ENCODE data around the gene CDKL5.
A peak's percentile ranks its signal among the peaks of the same experiment; 100 is the strongest.
"Not testable (repeated sequence)": the region's sequence is repeated elsewhere in the genome, so short reads cannot be mapped to it uniquely, and the experiment has no call there.

The CDKL5 gene

DNA sequence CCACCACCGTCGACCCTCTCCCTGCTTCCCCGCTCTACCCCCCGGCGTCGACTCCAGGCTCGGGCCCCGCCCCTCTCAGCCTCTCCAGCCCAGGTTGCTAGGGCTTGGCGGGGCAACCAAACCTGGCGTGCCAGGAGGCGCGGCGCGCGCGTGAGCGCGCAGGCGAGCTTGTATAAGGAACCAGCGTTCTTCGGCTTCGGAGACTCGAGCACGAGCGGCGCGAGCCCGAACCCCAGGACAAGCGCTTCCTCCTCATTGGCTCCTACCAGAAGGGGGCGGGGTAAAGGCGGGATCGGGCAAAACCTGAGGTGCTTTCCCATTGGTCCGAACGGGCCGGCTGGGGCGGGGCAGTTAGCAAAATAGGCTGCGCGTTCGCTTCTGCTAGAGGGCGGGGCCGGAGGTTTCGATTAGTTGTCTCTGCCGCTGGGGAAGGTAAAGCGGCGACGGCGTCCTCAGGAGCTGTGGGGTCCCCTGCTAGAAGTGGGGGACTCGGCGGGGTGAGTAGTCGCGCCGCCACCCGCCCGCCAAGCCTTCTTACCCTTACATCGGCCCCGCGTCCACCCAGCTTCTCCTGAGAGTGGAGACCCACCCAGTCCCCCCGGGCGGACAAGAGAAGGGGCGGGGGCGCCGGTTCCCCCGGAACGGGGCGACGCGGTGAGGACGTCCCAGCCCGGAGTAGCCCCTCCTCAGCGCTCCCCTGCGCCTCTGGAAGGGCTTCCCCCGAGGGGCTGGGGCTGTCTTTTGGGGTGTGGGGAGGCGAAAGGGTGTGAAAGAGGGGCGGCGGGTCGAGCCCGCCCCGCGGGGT, at the start of gene CDKL5:
Gene CDKL5 (plus strand): TSS at position 410 of the 805 bp plus-strand sequence. CDS start 81,489 bp downstream, outside the sequence.
- DNase-seq: peak; percentile 96 to 97

DNA sequence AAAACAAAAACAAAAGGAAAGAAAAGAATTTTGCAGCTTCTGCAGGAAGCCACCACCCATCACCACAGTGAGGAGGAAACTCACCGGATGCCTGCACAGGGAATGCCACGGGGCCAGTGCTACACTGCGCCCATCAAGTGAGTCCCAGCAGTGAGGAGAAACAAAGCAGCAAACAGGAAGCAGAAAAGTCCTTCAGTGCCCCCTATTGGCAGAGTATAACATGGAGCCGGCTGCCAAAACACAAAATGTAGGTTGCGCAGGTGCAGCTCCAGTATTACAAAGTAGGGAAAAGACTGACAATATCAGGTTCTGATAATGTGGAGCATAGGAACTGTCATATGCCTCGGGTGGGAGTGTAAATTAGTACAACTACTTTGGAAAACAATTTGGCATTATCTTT, 47.6 kb upstream of the CDKL5 start:
- DNase-seq: peak; percentile 28 to 50

DNA sequence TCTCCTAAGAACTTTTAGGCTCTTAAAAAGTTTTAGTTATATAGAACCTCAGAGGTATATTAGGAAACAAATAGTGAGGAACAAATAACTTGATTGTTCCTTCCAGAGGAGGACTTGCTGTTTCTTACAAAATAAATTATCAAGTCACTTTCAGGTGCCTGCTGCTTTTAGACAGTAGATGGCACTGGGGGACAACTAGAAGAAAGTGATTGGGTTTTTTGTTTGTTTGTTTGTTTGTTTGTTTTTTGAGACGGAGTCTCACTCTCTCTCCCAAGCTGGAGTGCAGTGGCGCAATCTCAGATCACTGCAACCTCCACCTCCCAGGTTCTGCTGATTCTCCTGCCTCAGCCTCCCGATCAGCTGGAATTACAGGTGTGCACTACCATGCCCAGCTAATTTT, 35.4 kb upstream of the CDKL5 start:
- no peak for DNase-seq

DNA sequence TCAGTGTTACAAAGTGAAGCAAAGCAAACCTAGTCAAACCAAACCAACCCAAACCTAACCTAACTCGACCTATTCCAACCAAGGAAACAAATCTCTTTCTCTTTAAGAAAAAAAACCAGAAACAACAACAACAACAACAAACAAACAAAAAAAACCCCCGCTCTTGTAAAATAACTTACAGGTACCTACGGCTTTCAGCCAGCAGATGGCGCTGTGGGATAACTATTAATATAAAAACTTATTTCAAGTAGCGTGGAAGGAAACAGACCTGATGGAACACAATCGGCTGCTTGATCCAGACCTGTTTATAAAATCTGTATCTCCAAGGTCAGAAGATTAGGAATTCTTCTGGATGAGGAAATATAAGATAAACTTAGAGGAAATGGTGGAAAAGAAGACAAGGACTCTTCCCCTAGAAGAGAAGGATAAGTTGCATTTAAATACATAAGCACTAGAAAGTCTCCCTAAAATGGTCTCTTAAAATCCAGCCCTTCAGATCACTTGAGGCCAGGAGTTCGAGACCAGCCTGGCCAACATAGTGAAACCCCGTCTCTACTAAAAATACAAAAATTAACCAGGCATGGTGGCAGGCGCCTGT, 34.4 kb upstream of the CDKL5 start:
- peak; percentile 49 to 67 for DNase-seq

DNA sequence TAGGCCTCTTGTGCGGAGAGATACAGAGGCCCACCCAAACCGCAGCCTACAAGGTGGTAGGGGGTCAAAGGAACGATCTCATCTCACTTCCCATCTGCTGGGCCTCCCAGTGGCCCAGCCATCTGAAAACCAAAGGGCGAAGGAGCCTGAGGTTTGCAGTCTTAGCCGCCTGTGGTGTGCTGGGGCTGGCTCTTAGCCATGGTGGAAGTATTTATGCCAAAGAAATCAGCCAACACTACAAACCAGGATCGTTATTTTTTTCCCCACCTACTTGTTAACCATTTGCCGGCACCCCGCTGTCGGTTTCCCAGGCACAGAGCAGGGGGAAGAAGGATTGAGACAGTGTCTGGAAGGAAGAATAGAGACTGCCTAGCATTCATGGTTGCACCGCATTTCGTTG, 30.9 kb upstream of the CDKL5 start:
- no peak for DNase-seq

DNA sequence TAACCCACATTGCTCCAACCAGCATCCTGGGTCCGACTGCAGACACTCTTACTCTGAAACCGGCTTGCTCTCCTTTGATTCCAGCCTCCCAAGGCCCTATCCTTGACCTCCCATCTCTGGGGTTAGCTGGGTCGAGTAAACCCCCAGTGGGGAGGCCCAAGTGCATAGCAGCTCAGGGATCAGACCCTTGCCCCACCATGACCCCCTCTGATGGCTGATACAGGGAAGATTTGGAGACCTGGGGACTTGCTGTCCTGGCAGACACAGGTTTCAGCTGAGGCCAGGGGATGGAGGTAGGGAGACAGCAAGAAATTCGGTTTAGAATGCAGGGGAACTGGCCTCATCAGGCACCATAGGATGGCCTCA, 23.6 kb upstream of the CDKL5 start:
- no peak for DNase-seq

DNA sequence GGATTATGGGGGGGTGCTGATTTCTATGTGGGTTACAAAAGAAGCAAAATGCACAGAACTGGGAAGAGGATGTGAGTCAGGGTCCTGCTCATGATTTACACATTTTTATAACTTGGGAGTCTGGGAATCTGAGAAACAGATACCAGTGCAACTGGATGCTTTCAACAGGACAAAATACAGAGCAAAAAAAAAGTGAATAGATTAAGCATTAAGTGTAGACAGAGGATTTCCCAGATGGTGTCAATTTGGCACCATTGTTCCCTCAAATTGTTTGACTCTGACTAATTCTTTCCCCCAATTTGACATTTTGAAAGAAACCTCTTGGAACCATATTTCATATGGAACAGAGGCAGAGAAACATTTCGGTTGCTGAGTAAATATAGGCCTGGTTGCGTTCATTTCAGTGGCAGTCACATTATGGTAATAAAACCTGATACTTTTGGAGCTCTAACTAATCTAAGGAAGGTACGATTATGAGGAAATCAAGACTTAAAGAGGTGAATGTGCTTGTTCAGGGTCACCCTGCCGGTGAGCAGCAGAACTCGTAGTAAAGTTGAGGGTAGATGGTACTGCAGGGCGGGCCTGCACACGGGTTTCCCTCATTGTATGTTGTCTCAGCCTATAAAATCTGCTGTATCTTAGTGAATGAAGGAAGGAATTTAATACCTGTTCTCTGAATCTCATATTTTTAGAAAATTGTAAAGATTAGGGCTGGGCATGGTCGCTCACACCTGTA, 18.7 kb upstream of the CDKL5 start:
- no peak for DNase-seq

DNA sequence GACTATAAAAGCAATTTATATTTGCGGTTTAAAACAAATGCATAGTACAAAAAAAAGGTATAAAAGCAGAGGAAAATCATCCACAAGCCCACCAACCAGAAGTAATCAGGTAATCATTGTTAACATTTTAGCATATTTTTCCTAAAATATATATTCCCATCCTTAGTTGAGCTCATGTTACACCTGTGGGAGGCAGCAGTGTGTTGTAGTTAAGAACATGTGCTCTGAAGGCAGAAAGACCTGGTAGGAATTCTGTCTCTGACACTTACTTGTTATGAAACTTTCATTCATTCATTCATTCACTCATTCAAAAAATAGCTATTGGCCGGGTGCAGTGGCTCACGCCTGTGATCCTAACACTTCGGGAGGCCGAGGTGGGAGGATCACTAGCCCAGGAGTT, 15.4 kb upstream of the CDKL5 start:
- peak in 1 of 2 experiments; percentile 13 for DNase-seq

DNA sequence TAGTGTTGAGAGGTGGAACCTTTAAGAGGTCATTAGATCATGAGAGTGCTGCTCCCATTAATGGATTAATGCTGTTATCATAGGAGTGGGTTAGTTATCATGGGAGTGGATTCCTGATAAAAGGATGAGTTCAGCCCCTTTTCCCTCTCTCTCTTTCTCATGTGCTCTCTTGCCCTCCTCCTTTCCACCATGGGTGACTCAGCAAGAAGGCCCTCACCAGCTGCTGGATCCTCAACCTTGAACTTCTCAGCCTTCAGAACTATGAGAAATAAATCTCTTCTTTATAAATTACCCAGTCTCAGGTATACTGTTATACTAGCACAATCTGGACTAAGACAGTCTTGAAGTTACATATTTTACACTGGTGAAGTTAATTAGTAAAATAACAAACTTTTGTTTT, 10.0 kb upstream of the CDKL5 start:
- no peak for DNase-seq

DNA sequence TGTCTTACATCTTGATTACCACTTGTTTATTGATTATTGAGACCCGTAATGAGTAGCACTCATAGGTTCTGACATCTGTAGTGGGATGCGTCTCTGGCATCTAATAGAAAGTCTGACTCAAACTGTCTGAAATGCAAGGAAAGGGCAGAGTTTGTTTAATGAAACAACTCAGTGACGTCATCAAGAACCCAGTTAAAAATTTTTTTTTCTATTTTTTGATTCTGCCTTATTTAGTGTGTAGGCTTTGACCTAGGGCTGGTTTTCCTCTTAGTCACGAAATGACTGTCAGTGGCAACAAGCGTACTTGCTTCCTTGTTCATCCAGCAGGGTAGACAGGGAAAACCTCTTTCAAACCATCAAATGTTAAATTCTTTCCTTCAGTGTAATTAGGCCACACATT, 3.1 kb upstream of the CDKL5 start:
- DNase-seq: no peak

DNA sequence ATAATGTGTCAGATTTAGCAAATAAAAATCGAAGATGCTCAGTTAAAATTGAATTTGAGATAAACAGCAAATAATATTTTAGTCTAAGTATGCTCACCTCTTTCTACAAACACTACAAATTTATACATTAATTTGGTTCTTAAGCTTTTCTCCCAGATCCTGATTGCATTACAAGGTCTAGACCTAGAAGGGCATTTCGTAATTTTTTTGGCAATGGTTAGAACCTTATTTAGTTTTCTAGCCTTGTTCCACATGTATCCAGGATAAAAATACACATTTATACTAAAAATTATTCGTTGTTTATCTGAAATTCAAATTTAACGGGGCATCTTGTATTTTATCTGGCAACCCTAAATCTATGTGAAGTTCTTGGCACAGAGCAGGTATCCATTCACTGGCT, 2.5 kb upstream of the CDKL5 start:
- DNase-seq: no peak

DNA sequence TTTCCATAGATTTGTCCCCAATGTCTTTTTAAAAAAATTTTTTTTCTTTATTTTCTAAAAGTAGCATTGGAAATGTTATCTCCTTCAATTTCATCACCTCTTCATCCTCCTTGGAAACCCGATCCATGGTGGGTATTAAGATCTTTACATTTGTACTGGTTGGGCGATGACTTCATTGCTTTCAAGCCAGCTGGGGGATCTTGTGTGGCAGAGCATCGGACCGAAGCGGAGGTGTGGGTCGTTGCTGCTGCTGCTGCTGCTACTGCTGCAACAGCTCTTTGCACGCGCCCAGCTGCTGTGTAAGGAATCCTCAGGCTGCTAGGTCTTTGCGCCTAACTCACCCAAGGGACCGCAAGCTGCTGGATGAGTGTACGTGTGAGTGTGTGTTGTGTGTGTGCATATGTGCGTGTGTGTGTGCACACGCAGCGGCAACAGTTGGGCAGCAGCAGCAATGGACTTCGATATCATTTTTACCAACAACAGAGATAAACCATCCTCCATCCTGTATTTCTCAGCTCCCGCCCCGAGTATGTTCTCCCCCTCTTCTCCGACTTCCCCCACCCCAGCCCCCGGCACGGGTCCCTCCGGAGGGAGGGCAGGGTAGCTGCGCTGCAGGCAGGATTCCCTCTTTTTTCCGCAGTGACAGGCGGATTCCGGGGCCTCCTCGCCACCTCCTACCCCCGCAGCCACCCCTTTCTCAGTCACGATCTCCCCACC, 768 bp upstream of the CDKL5 start:
- peak; percentile 37 to 38 for DNase-seq

DNA sequence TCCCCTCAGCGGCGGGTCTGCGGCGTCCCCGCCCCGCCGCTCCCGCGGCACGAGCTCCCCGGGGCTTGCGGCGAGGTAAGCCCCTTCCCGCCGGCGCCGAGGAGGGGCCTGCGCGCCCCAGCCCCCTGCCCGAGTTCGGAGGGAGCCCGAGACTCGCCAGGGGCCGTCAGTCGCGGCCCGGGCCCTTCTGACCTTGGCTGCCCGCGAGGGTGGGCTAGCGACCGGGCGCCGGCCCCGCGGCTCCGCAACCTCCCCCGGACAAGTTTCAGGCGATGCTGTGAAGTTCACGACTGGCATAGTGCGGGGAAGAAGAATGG, 554 bp downstream of the CDKL5 start:
- DNase-seq: no peak

DNA sequence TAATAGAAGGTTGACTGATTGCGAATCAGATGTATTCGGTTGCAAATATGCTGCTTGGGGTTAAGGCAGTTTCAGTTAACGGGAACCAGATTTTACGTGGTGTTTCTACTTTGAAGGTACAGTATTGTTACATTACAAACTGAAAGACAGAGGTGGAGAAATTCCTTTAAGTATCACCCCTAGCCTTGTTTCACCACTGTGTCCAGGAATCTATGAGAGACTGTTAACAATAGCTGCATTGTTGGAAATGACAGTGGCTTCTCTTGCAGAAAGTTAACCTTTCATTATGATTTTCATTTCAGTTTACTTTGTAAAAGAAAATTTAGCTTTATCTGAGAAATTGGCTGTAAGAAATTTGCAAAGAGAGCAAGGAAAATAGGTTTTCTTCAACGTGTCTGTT, 2.6 kb downstream of the CDKL5 start:
- no peak for DNase-seq

DNA sequence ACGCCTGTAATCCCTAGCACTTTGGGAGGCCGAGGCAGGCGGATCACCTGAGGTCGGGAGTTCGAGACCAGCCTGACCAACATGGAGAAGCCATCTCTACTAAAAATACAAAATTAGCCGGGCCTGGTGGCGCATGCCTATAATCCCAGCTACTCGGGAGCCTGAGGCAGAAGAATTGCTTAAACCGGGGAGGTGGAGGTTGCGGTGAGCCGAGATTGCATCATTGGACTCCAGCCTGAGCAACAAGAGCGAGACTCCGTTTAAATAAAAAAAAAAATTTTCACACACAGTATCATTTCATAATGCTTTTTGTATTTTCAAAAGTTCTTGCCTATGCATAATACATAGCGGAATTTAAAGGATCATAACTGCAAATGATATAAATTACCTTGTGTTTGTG, 7.9 kb downstream of the CDKL5 start:
- DNase-seq: not testable (repeated sequence)

DNA sequence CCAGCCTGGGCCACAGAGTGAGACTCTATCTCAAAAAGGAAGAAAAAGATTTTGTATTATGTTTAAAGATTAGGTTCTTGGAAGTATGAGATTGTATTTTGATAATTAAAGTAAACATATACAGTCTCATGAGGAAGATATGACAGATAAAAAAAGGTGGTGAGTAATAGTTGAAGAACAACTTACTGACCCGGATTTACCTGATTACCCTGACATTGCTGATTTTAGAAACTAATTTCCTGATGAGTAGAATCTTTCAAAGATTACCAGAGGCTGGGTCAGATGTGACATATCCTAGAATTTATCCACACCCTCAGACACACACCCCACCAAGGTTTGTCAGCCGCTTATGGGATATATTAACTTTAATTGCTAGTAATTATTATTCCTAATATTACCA, 9.5 kb downstream of the CDKL5 start:
- DNase-seq: no peak

DNA sequence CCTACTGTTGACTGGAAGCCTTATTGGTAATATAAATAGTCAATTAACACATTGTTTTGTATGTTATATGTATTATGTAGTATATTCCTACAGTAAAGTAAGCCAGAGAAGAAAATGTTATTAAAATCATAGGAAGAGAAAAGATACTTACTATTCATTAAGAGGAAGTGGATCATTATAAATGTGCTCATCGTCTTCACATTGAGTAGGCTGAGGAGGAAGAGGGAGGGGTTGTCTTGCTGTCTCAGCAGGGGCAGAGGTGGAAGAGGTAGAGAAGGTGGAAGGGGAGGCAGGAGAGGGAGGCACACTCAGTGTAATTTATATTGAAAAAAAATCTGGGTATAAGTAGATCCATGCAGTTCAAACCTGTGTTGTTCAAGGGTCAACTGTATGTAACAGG, 10.6 kb downstream of the CDKL5 start:
- DNase-seq: no peak

DNA sequence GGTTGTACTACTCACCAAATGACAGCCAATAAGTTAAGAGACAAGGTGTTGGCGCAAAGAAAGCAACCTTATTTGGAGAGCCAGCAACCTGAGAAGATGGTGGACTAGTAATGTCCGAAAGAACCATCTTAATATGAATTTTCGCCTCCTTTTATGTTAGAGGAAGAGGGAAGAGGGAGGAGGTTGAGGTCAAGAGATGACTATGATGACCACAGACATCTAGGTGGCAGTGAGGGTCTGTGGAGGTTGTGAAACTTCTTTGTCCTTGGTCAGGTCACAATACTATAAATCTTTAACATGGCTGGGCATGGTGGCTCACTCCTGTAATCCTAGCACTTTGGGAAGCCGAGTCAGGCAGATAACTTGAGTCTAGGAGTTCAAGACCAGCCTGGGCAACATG, 15.4 kb downstream of the CDKL5 start:
- DNase-seq: no peak

DNA sequence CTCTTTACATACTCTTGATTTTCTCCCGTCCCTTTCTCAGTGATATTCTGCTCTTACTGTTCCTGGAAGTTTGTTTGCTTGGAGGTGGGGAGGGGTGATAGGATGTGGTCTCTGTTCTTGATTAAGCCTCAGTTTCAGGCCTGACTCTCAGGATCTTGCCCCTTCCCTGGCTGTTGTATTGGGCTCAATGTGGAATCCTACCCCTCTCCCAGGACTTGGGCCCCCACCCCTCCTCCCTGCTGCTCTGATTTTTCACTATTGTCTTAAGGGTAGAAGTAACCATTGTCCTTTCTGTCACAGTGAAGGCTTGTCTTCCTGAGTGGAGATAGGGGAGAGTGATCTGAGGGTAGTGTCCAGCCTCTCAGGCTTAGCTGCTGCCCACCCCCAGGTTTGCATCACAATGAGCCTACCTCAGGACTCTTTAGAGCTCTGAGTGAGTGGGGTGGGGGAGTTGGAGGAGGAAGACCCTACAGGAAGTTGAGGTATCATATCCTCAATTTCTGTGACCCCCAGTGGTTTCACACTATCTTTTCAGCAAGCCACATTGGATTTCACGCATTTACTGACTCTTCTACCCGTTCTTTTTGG, 16.5 kb downstream of the CDKL5 start:
- DNase-seq: no peak

DNA sequence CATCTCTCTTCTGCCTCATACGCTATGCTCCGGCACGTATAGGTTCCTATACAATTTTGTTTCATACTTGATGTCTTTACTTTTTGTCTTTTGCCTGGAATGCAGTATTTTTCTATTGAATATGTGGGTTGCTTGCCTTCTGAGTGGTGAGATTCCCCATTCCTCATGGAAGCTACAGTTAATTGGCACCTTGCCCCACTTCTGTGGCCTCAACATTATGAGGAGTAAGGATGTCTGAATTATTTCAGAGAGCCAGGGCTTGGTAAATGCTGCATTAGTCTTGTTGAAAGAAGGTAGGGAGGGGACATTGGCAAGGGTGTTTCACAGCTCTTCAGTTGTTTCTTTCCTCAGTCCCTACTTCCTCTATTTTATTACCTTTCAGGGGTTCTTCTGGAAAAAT, 23.0 kb downstream of the CDKL5 start:
- no peak for DNase-seq

DNA sequence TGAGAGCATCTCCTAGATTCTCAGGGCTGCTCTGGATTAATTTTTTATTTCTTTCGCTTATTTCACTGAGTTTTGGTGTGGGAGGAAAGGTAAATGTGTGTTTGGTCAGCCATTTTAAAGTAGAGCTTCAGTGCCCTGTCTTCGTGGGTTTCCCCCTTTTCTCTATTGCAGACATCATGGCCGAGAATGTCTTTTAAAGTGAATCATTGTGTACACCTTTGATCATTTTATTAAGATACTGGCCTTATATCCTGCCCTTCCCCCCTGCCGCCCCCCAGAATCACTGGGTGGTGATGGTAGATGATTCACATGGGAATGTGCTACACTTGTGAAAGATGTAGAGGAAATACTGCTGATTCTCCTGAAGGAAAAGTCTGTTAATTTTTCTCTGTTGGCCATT, 23.8 kb downstream of the CDKL5 start:
- no peak for DNase-seq

DNA sequence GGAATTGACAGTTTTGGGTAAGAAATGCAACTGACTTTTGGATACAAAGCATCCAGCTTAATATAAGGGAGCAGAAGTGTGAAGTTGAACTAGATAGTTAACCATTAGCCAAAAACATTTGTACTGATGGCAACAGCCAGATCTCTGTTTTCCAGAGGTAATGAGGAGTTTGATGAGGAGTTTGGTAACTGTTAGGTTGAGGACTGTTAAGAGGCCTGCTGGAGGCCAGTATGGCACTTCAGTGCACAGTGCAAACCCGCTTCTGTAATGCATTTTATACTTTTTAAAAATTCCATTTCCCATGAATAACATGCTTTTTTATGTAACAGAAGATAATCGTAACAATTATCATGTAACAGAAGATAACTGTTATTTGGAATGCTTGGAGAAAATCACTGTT, 30.0 kb downstream of the CDKL5 start:
- DNase-seq: no peak

DNA sequence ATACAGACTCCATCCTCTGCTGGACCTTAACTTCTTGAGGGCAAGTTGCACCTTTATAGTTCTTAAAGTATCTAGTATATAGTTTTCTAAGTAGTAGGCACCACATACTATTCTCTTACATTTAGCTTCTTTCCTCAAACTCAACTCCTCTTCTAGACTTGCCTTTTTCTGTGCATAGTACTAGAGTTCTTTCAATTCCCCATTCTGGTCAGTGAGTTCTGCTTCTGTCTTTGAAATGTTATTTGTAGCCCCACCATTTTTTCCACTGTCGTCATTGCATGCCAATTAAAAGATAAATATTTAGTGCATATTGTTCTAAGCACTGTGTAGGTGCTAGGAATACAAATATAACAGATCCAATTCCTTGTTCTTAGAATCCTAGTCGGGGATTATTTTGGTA, 31.6 kb downstream of the CDKL5 start:
- DNase-seq: no peak

Measured in NCI-H2081 (cell line).